ENCODE data around the gene GNAQ.

GNAQ gene

GRCh38 chr9:77803423-77803822 lies 228.2 kb downstream of the GNAQ start:
- Histone ChIP-seq H3K9me3 (ENCODE audit: insufficient read depth, low read length, severe bottlenecking) (no peaks in the 10 kb centered on the region), H3K4me1 (ENCODE audit: insufficient read depth, low read length) (peaks cover 8% of the 10 kb centered on the region), H3K9ac (ENCODE audit: low read depth, low read length) (no peak overlapping the region), H3K4me3 (ENCODE audit: low read depth in 1 of 2, low read length in 2 of 2) (no peak overlapping the region), H4K20me1 (ENCODE audit: insufficient read depth, low read length) (no peaks in the 10 kb centered on the region; the same call in 1 of the 2 replicates), H3K27ac (ENCODE audit: low read length) (no peak overlapping the region), H3K27me3 (ENCODE audit: insufficient read depth, low read length, poor library complexity) (no peaks in the 10 kb centered on the region), H3K4me2 (ENCODE audit: insufficient read depth, low read length) (no peak overlapping the region), H3K36me3 (ENCODE audit: insufficient read depth, low read length) (peaks cover 27% of the 10 kb centered on the region), H3K79me2 (ENCODE audit: insufficient read depth, low read length) (peaks cover 51% of the 10 kb centered on the region), H2AFZ (ENCODE audit: low read depth, low read length) (no peak overlapping the region)
- DNase-seq, result no peak
- TF ChIP-seq CTCF (IDR thresholded peaks at IDR 0.05; ENCODE audit: borderline replicate concordance, extremely low read depth, low read length, poor library complexity, severe bottlenecking), result no peak
- TF ChIP-seq EZH2 (IDR thresholded peaks at IDR 0.05; ENCODE audit: borderline replicate concordance, low read depth, low read length, severe bottlenecking), result no peak
- ATAC-seq (ENCODE audit: insufficient read depth, low read depth), result no peak

GRCh38 chr9:77802515-77803293 lies 228.9 kb downstream of the GNAQ start:
- Histone ChIP-seq H3K79me2 (ENCODE audit: insufficient read depth, low read length) (peaks cover 51% of the 10 kb centered on the region), H3K4me2 (ENCODE audit: insufficient read depth, low read length) (no peak overlapping the region), H3K9me3 (ENCODE audit: insufficient read depth, low read length, severe bottlenecking) (no peaks in the 10 kb centered on the region), H3K4me1 (ENCODE audit: insufficient read depth, low read length) (peaks cover under 1% of the 10 kb centered on the region), H2AFZ (ENCODE audit: low read depth, low read length) (no peak overlapping the region), H3K9ac (ENCODE audit: low read depth, low read length) (no peak overlapping the region), H3K27ac (ENCODE audit: low read length) (no peak overlapping the region), H3K4me3 (ENCODE audit: low read depth in 1 of 2, low read length in 2 of 2) (no peak overlapping the region), H3K36me3 (ENCODE audit: insufficient read depth, low read length) (peaks cover 31% of the 10 kb centered on the region), H3K27me3 (ENCODE audit: insufficient read depth, low read length, poor library complexity) (no peaks in the 10 kb centered on the region), H4K20me1 (ENCODE audit: insufficient read depth, low read length) (no peaks in the 10 kb centered on the region; the same call in 1 of the 2 replicates)
- DNase-seq (no peak), ATAC-seq (ENCODE audit: insufficient read depth, low read depth) (no peak)
- no peak for TF ChIP-seq EZH2 (IDR thresholded peaks at IDR 0.05; ENCODE audit: borderline replicate concordance, low read depth, low read length, severe bottlenecking)
- no peak for TF ChIP-seq CTCF (IDR thresholded peaks at IDR 0.05; ENCODE audit: borderline replicate concordance, extremely low read depth, low read length, poor library complexity, severe bottlenecking)

GRCh38 chr9:77802064-77802463 lies 229.5 kb downstream of the GNAQ start:
- no peak for ATAC-seq (ENCODE audit: insufficient read depth, low read depth)
- no peak for DNase-seq
- H4K20me1 ChIP-seq (ENCODE audit: insufficient read depth, low read length), result no peaks in the 10 kb centered on the region; the same call in 1 of the 2 replicates
- no peaks in the 10 kb centered on the region for H3K4me1 ChIP-seq (ENCODE audit: insufficient read depth, low read length)
- no peak overlapping the region for H3K4me3 ChIP-seq (ENCODE audit: low read depth in 1 of 2, low read length in 2 of 2)
- H3K4me2 ChIP-seq (ENCODE audit: insufficient read depth, low read length), result no peak overlapping the region
- H3K36me3 ChIP-seq (ENCODE audit: insufficient read depth, low read length), result peaks cover 32% of the 10 kb centered on the region
- no peak overlapping the region for H2AFZ ChIP-seq (ENCODE audit: low read depth, low read length)
- TF ChIP-seq CTCF (IDR thresholded peaks at IDR 0.05; ENCODE audit: borderline replicate concordance, extremely low read depth, low read length, poor library complexity, severe bottlenecking), result no peak
- no peak for TF ChIP-seq EZH2 (IDR thresholded peaks at IDR 0.05; ENCODE audit: borderline replicate concordance, low read depth, low read length, severe bottlenecking)
- no peaks in the 10 kb centered on the region for H3K27me3 ChIP-seq (ENCODE audit: insufficient read depth, low read length, poor library complexity)
- H3K79me2 ChIP-seq (ENCODE audit: insufficient read depth, low read length), result peaks cover 50% of the 10 kb centered on the region
- H3K27ac ChIP-seq (ENCODE audit: low read length), result no peak overlapping the region
- H3K9me3 ChIP-seq (ENCODE audit: insufficient read depth, low read length, severe bottlenecking), result no peaks in the 10 kb centered on the region
- no peak overlapping the region for H3K9ac ChIP-seq (ENCODE audit: low read depth, low read length)

All from DND-41 (cell line).